Activated T-cell treated with anti-CD3 and anti-CD28 coated beads for 48 hours (primary cell): ENCODE data around the gene DECR2.

Experiments used
- DNase-seq: peaks from one replicate; pipeline ENCODE4 v3.0.0-alpha.2; 2020; ENCODE audit warnings: low read depth

DECR2 gene

DNA sequence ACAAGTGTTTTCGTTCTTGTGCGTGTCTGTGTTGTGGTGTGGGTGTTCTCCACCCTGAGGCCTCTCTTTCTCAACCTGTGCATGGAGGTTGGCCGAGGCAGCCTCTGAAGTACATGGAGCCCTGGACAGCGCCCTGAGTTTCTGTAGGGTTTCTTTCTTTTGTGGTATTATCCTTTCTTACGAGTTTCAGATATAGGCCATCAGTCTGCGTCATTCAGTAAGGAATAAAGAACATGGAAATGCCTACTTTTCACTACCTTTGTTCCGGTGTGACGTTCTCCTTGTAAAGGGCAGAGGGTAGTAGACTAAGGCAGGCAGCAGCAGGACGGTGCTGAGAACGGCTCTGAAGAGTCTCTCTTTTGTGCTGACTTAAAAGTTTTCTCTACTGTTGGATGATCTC lies 42.3 kb downstream of the DECR2 start:
- DNase-seq, result no peak

- DNase-seq, result no peak
Observed at GRCh38 chr16:445566-445965, 43.9 kb downstream of the DECR2 start.

DNA sequence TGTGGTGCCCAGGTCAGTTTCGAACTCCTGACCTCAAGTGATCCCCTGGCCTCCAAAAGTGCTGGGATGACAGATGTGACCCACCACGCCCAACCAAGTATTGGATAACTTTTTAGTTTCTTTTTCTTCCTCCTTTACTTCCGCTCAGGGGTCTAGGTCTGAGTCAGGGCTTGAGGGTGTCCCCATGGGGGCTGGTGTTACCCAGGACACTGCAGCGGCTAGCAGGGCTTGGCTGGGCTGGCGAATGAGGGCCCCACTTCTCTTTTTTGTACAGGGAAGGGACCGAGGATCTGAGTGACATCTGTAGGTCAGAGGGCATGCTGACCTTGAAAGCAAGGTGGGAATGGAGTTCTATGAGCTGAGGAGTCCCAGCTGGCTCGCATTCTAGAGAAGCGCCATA lies 48.7 kb downstream of the DECR2 start:
- no peak for DNase-seq

- no peak for DNase-seq
Observed at GRCh38 chr16:450785-451512, 49.3 kb downstream of the DECR2 start.

- no peak for DNase-seq
Observed at GRCh38 chr16:454397-454940, 52.8 kb downstream of the DECR2 start.

- no peak for DNase-seq
Observed at GRCh38 chr16:455453-455852, 53.8 kb downstream of the DECR2 start.

DNA sequence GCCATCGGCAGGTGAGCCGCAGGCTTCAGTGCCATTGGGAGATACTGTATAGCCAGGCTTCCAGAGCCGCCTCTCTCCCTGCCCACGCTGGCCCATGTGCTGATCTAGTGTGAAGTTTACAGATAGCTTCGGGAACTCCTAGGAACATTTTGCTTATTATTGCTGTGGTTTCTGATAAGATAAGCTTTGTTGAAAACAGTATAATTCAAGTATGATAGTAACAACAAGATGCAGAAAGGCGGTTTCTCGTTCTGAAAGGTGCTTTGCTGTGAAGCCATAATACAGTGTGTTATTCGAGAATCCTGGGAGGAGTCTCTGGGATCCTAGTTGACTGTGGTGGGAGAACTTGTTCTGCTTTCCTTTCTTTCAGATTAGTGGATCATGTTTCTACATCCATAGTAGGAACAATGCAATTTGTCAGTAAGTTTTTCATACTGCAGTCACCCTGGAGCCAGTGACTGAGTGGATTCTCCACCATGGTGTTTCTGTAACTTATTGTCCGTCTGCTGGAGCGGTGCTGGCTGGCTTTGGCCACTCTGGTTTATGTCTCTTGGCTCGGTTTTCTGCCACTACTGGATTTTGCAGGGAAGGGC lies 55.3 kb downstream of the DECR2 start:
- no peak for DNase-seq

GRCh38 chr16:457732-458400 lies 56.2 kb downstream of the DECR2 start:
- no peak for DNase-seq

GRCh38 chr16:459761-460160 lies 58.1 kb downstream of the DECR2 start:
- no peak for DNase-seq

- no peak for DNase-seq
Observed at GRCh38 chr16:460787-461186, 59.1 kb downstream of the DECR2 start.
